H9 (cell line): ENCODE measurements around the gene PRPF40A. TPM values are rescaled to one million over a fixed set of nuclear protein-coding genes. Genes with fewer than 3 reads are reported as not detected.
"Not testable (repeated sequence)": the region's sequence is repeated elsewhere in the genome, so short reads cannot be mapped to it uniquely, and the experiment has no call there.

Experiments
- DNase-seq: peaks from one replicate; pipeline ENCODE4 v3.0.0-alpha.2; 2017
- H2AFZ ChIP-seq: one replicate; pipeline ENCODE4 v1.6.1; 2013; ENCODE audit warnings: mild to moderate bottlenecking, low read length, control low read depth, moderate library complexity
- H2AK5ac ChIP-seq: 2 replicates; pipeline ENCODE4 v1.6.1; 2013; ENCODE audit warnings: low read length, control low read depth, mixed read lengths; ENCODE audit not compliant: insufficient read length
- H2BK120ac ChIP-seq: one replicate; pipeline ENCODE4 v1.6.1; 2013; ENCODE audit warnings: low read depth, mild to moderate bottlenecking, low read length, control low read depth, inconsistent platforms; ENCODE audit not compliant: poor library complexity, severe bottlenecking
- H2BK12ac ChIP-seq: 2 replicates; pipeline ENCODE4 v1.6.1; 2013; ENCODE audit warnings: low read length, control low read depth, mixed read lengths, low read depth; ENCODE audit not compliant: insufficient read length
- H2BK15ac ChIP-seq: 2 replicates; pipeline ENCODE4 v1.6.1; 2013; ENCODE audit warnings: low read depth, low read length, control low read depth
- H2BK20ac ChIP-seq: one replicate; pipeline ENCODE4 v1.6.1; 2013; ENCODE audit warnings: low read depth, mild to moderate bottlenecking, low read length, control low read depth, inconsistent platforms; ENCODE audit not compliant: poor library complexity, severe bottlenecking
- H2BK5ac ChIP-seq: 2 replicates; pipeline ENCODE4 v1.6.1; 2013; ENCODE audit warnings: low read length, control low read depth, mixed read lengths; ENCODE audit not compliant: insufficient read length
- H3K14ac ChIP-seq: 2 replicates; pipeline ENCODE4 v1.6.1; 2013; ENCODE audit warnings: low read length, control low read depth; ENCODE audit not compliant: insufficient read depth
- H3K18ac ChIP-seq: 2 replicates; pipeline ENCODE4 v1.6.1; 2013; ENCODE audit warnings: low read depth, mild to moderate bottlenecking, mixed read lengths, low read length, control low read depth; ENCODE audit not compliant: insufficient read length
- H3K23ac ChIP-seq: 2 replicates; pipeline ENCODE4 v1.6.1; 2013; ENCODE audit warnings: low read length, control low read depth, mixed read lengths, low read depth; ENCODE audit not compliant: insufficient read length
- H3K23me2 ChIP-seq: 2 replicates; pipeline ENCODE4 v1.6.1; 2013; ENCODE audit warnings: low read depth, mild to moderate bottlenecking, mixed read lengths, low read length, control low read depth; ENCODE audit not compliant: insufficient read length, poor library complexity, severe bottlenecking
- H3K27ac ChIP-seq: 2 replicates; pipeline ENCODE4 v1.5.1; 2013; ENCODE audit warnings: low read length, control low read depth, mixed read lengths, low read depth; ENCODE audit not compliant: insufficient read length
- H3K27me3 ChIP-seq: 2 replicates; pipeline ENCODE4 v1.6.1; 2013; ENCODE audit warnings: low read length, control low read depth, inconsistent platforms; ENCODE audit not compliant: insufficient read depth
- H3K4ac ChIP-seq: 2 replicates; pipeline ENCODE4 v1.6.1; 2013; ENCODE audit warnings: low read depth, mild to moderate bottlenecking, control low read depth, inconsistent platforms, low read length, moderate library complexity
- H3K4me1 ChIP-seq: 2 replicates; pipeline ENCODE4 v1.6.1; 2013; ENCODE audit warnings: low read length, control low read depth, inconsistent platforms; ENCODE audit not compliant: insufficient read depth
- H3K4me2 ChIP-seq: 2 replicates; pipeline ENCODE4 v1.6.1; 2013; ENCODE audit warnings: low read length, control low read depth, mixed read lengths; ENCODE audit not compliant: insufficient read length, insufficient read depth
- H3K56ac ChIP-seq: 2 replicates; pipeline ENCODE4 v1.6.1; 2013; ENCODE audit warnings: low read depth, mild to moderate bottlenecking, mixed read lengths, low read length, control low read depth; ENCODE audit not compliant: insufficient read length
- H3K79me1 ChIP-seq: 2 replicates; pipeline ENCODE4 v1.6.1; 2013; ENCODE audit warnings: low read depth, mild to moderate bottlenecking, moderate library complexity, low read length, control low read depth, inconsistent platforms; ENCODE audit not compliant: insufficient read depth, poor library complexity, severe bottlenecking
- H3K79me2 ChIP-seq: 2 replicates; pipeline ENCODE4 v1.6.1; 2013; ENCODE audit warnings: low read length, control low read depth, inconsistent platforms; ENCODE audit not compliant: insufficient read depth
- H3K9ac ChIP-seq: 2 replicates; pipeline ENCODE4 v1.6.1; 2013; ENCODE audit warnings: low read length, control low read depth, mixed read lengths; ENCODE audit not compliant: insufficient read length; ENCODE audit errors: extremely low read depth
- H3K9me3 ChIP-seq: one replicate; pipeline ENCODE4 v1.6.1; 2013; ENCODE audit warnings: low read depth, low read length, inconsistent platforms; ENCODE audit not compliant: control insufficient read depth
- H3T11ph ChIP-seq: one replicate; pipeline ENCODE4 v1.6.1; 2013; ENCODE audit warnings: mild to moderate bottlenecking, low read length, control low read depth, inconsistent platforms
- H4K20me1 ChIP-seq: one replicate; pipeline ENCODE4 v1.6.1; 2013; ENCODE audit not compliant: control insufficient read depth, insufficient read length, insufficient read depth
- H4K5ac ChIP-seq: 2 replicates; pipeline ENCODE4 v1.6.1; 2013; ENCODE audit warnings: low read depth, mild to moderate bottlenecking, mixed read lengths, low read length, control low read depth; ENCODE audit not compliant: insufficient read length
- H4K8ac ChIP-seq: replicated peaks from 2 replicates; pipeline ENCODE4 v1.6.1; 2013; ENCODE audit warnings: low read length, control low read depth, mixed read lengths, low read depth; ENCODE audit not compliant: insufficient read length
- H4K91ac ChIP-seq: 2 replicates; pipeline ENCODE4 v1.6.1; 2013; ENCODE audit warnings: low read depth, mild to moderate bottlenecking, moderate library complexity, mixed read lengths, low read length, control low read depth; ENCODE audit not compliant: insufficient read length
- H3K27ac Mint-ChIP-seq, 3 experiments: 2 replicates in 2 of 3; 3 replicates in 1 of 3; pipeline ENCODE4 v1.8.0; 2020 to 2021; ENCODE audit warnings: mixed read lengths in 3 of 3, mild to moderate bottlenecking in 1 of 3, moderate library complexity in 1 of 3
- H3K27me3 Mint-ChIP-seq: 2 replicates; pipeline ENCODE4 v1.8.0; 2021; ENCODE audit warnings: low read depth, mild to moderate bottlenecking, moderate library complexity, mixed read lengths
- H3K36me3 Mint-ChIP-seq, 3 experiments: 2 replicates in 2 of 3; 3 replicates in 1 of 3; pipeline ENCODE4 v1.8.0; 2020 to 2021; ENCODE audit warnings: low read depth in 3 of 3, mixed read lengths in 3 of 3; ENCODE audit not compliant: insufficient read depth in 1 of 3
- H3K4me1 Mint-ChIP-seq, 2 experiments: 2 replicates each; pipeline ENCODE4 v1.8.0; 2020; ENCODE audit warnings: mixed read lengths in 2 of 2
- H3K4me3 Mint-ChIP-seq, 2 experiments: 2 replicates in 1 of 2; 3 replicates in 1 of 2; pipeline ENCODE4 v1.8.0; 2020 to 2021; ENCODE audit warnings: mild to moderate bottlenecking in 2 of 2, mixed read lengths in 2 of 2, moderate library complexity in 1 of 2
- H3K9me3 Mint-ChIP-seq, 2 experiments: 2 replicates in 1 of 2; 3 replicates in 1 of 2; pipeline ENCODE4 v1.8.0; 2020; ENCODE audit warnings: mild to moderate bottlenecking in 2 of 2, mixed read lengths in 2 of 2, moderate library complexity in 1 of 2
- WGBS: extraction: QIAGEN DNeasy Blood & Tissue Kit; methylation state at CpG from one replicate; pipeline ENCODE4 v1.1.7; 2013; ENCODE audit warnings: missing lambda C conversion rate, low lambda C conversion rate, mixed read lengths; ENCODE audit not compliant: insufficient read length; ENCODE audit errors: extremely low coverage; 5-methylcytosine and 5-hydroxymethylcytosine counted together
- total RNA-seq: library from RNA; stranded (reverse); gene quantifications from 2 replicates; pipeline ENCODE4 v1.2.1, GENCODE V29; 2021
- TF ChIP-seq, protein P1 (sequence below): fragments of 200-600 bp; sonication (generic); conservative IDR thresholded peaks from 3 replicates; pipeline ENCODE4 v1.8.0; 2021; ENCODE audit warnings: antibody characterized with exemption, mild to moderate bottlenecking

PRPF40A gene
- total RNA-seq, 1 experiment from 2014 or later, result 158 TPM

DNA sequence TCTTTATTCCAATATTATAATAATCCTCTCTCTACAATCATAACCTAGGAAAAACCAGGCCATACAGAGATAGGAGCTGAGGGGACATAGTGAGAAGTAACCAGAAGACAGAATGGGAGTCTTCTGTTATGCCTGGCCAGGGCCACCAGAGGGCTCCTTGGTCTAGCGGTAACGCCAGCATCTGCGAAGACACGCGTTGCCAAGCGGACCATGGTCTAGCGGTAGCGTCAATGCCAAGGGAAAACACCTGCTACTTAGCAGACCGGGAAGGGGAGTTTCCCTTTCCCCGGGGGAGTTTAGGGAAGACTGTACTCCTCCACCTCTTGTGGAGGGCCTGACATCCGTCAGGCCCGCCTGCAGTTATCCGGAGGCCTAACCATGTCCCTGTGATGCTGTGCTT, 37.8 kb upstream of the PRPF40A start:
- Histone ChIP-seq H2BK20ac (no peak overlapping the region), H3K9me3 (no peaks in the 10 kb centered on the region), H3K79me2 (no peaks in the 10 kb centered on the region), H3K4ac (no peak overlapping the region), H2BK12ac (no peak overlapping the region), H3K79me1 (peaks cover 3% of the 10 kb centered on the region), H3K23ac (no peak overlapping the region), H3K14ac (no peak overlapping the region), H4K8ac (no peak overlapping the region), H4K20me1 (no peaks in the 10 kb centered on the region), H4K91ac (no peak overlapping the region), H3K4me1 (no peaks in the 10 kb centered on the region; the same call in 1 of the 2 replicates), H3K27me3 (no peaks in the 10 kb centered on the region), H2BK15ac (no peak overlapping the region), H3K23me2 (no peaks in the 10 kb centered on the region), H3K9ac (no peak overlapping the region), H2BK5ac (no peak overlapping the region), H3K56ac (no peak overlapping the region), H4K5ac (no peak overlapping the region), H3K18ac (no peak overlapping the region), H2AFZ (no peak overlapping the region), H3K4me2 (no peak overlapping the region), H3T11ph (no peak overlapping the region), H2BK120ac (no peak overlapping the region), H3K27ac (no peak overlapping the region), H2AK5ac (no peak overlapping the region)
- peak; percentile 70 for DNase-seq
- Mint-ChIP-seq H3K27ac (no peak overlapping the region), H3K9me3 (no peaks in the 10 kb centered on the region), H3K4me3 (no peak overlapping the region), H3K36me3 (peaks cover 9 to 35% (median 33%) of the 10 kb centered on the region in 3 experiments; a peak in 6 of 7 replicates), H3K4me1 (peaks cover 5 to 6% of the 10 kb centered on the region in 2 experiments), H3K27me3 (peaks cover 1% of the 10 kb centered on the region; the same call in 1 of the 2 replicates)
- no CpG with 5 or more reads among the region's 13 CpGs for WGBS
- TF ChIP-seq, protein P1, sequence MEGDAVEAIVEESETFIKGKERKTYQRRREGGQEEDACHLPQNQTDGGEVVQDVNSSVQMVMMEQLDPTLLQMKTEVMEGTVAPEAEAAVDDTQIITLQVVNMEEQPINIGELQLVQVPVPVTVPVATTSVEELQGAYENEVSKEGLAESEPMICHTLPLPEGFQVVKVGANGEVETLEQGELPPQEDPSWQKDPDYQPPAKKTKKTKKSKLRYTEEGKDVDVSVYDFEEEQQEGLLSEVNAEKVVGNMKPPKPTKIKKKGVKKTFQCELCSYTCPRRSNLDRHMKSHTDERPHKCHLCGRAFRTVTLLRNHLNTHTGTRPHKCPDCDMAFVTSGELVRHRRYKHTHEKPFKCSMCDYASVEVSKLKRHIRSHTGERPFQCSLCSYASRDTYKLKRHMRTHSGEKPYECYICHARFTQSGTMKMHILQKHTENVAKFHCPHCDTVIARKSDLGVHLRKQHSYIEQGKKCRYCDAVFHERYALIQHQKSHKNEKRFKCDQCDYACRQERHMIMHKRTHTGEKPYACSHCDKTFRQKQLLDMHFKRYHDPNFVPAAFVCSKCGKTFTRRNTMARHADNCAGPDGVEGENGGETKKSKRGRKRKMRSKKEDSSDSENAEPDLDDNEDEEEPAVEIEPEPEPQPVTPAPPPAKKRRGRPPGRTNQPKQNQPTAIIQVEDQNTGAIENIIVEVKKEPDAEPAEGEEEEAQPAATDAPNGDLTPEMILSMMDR, result peak; percentile 83

DNA sequence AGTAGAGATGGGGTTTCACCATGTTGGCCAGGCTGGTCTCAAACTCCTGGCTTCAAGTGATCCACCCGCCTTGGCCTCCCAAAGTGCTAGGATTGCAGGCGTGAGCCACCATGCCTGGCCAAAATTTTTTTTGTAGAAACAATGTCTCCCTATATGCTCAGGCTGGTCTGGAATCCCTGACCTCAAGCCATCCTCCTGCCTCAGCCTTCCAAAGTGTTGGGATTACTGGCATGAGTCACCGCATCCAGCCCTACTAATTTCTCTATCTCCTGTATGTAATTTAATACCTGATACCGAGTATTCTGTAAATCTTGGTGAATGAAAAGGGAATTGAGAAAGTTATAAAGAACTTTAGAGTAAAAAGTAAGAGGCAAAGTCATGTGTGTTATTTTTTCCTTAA, 30.5 kb upstream of the PRPF40A start:
- H3K9ac ChIP-seq, H2BK5ac ChIP-seq, H4K5ac ChIP-seq, H3K18ac ChIP-seq, H4K8ac ChIP-seq, H4K91ac ChIP-seq, H3K4me2 ChIP-seq, H3K4me1 ChIP-seq, H3K27me3 Mint-ChIP-seq, H2BK20ac ChIP-seq, H2BK120ac ChIP-seq, H3K23me2 ChIP-seq, H3K23ac ChIP-seq, H3K79me2 ChIP-seq, H3T11ph ChIP-seq, H3K14ac ChIP-seq, H2BK15ac ChIP-seq, H3K4me3 Mint-ChIP-seq, H3K9me3 ChIP-seq, H2AK5ac ChIP-seq, H3K4ac ChIP-seq, H3K27ac Mint-ChIP-seq, H3K27ac ChIP-seq, H3K9me3 Mint-ChIP-seq, H3K4me1 Mint-ChIP-seq, H3K56ac ChIP-seq, H4K20me1 ChIP-seq, H2BK12ac ChIP-seq, H2AFZ ChIP-seq, H3K27me3 ChIP-seq, DNase-seq, H3K79me1 ChIP-seq: not testable (repeated sequence)
- H3K36me3 Mint-ChIP-seq, result peaks cover 9 to 40% (median 23%) of the 10 kb centered on the region in 3 experiments; a peak in 6 of 7 replicates
- no CpG with 5 or more reads among the region's 4 CpGs for WGBS
